ENCODE results near the gene HSF4.

The HSF4 gene

GRCh38 chr16:67201411-67202345 lies 37.1 kb downstream of the HSF4 start:
- DNase-seq (ENCODE audit: low read depth), result no peak

DNA sequence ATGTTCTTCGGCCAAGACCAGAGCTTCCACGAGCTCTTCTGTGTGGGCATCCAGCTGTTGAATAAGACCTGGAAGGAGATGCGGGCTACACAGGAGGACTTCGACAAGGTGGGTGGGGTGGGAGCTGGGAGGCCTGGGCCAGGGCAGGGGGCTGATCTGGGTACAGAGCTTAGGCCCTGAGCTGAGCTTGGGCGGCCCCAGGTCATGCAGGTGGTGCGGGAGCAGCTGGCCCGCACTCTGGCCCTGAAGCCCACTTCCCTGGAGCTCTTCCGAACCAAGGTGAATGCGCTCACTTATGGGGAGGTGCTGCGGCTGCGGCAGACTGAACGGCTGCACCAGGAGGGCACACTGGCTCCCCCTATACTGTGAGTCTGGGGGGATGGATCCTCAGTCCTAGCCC lies 37.9 kb downstream of the HSF4 start:
- no peak for DNase-seq (ENCODE audit: low read depth)

DNA sequence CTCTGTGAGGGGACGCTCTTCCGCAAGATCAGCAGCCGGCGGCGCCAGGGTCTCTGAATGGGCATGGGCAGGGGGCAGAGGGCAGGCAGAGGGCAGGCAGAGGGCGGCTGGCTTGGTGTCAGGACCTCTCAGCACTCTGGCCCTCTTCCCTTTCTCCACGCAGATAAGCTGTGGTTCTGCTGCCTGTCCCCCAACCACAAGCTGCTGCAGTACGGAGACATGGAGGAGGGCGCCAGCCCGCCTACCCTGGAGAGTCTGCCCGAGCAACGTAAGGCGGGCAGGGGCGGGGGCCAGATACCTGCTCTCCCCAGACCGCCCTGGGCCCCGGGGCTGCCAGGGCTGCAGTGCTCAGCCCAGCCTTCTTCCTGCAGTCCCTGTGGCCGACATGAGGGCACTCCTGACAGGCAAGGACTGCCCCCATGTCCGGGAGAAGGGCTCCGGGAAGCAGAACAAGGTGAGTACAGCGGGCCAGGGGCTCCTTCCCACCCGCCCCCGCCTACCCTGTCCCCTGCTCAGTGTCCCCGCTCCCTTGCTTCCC lies 38.5 kb downstream of the HSF4 start:
- DNase-seq (ENCODE audit: low read depth), result no peak

DNA sequence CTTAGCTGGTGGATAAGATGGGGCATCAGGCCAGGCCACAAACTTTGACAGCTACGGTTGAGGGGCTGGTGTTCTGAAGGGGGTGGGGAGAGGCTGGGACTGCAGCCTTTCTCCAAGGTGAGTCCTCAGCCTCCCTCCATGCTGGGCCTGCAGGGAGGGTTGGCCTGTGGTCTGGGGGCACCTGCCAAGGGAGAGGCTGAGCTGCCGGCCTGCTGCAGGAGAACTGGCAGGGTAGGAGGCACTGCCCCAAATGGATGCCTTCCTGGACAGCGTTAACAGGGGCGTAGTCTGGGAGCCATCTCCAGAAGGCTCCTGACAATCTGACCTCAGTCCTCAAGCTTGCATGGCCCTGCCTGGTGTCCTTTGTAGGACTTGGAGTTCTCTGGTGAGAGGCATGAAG lies 39.5 kb downstream of the HSF4 start:
- no peak for DNase-seq (ENCODE audit: low read depth)

DNA sequence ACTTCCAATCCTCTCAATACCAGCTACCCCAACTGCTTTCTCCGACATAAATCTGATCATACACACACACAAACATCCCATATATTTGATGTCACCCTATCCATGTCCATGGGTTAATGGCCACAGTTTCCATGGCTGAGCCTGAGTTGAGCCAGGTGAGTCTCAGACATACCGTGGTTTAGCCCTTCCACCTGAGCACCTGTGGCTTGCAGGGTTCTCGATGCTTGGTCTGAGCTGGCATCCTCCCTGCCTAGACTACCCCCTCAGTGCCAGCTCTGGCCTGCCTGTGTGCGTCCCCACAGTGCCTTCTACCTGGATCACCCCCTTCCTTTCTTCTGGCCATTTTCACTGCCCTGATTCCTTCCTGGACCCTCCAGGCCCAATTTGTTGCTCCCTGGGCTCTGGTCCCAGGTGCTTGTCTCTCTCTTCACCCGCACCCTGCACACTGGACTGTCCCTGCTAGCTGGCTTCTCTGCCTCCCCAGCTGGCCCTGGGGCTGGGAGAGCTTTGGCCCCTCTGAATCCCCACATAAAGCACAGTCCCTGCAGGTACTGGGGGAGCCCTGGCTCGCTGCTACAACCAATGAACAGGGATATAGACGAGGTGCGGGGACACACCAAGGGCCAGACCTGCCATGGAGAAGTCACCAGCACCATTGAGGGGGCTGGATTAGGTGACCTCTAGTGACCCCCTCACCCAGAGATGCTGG lies 41.7 kb downstream of the HSF4 start:
- DNase-seq (ENCODE audit: low read depth), result no peak

DNA sequence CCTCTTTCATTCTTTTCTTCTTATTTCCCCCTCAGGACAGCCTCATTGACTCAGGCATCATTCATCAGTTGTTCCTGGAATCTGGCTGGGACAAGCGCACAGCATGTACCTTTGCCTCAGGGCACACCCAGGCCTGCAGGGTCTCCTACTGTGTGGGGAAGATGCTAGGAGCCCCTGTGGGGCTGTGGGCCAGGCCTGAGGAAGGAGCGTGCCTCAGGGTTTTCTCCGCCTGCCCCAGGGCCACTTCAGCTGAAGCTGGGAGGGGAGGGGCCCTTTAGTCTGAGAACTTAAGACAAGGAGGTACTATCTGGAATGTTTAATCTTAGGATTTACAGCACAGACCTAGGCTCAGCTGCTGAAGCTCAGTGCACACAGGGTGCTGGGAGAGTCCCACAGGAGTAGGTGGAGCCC lies 42.3 kb downstream of the HSF4 start:
- no peak for DNase-seq (ENCODE audit: low read depth)

GRCh38 chr16:67207249-67208091 lies 42.9 kb downstream of the HSF4 start:
- DNase-seq (ENCODE audit: low read depth), result no peak

DNA sequence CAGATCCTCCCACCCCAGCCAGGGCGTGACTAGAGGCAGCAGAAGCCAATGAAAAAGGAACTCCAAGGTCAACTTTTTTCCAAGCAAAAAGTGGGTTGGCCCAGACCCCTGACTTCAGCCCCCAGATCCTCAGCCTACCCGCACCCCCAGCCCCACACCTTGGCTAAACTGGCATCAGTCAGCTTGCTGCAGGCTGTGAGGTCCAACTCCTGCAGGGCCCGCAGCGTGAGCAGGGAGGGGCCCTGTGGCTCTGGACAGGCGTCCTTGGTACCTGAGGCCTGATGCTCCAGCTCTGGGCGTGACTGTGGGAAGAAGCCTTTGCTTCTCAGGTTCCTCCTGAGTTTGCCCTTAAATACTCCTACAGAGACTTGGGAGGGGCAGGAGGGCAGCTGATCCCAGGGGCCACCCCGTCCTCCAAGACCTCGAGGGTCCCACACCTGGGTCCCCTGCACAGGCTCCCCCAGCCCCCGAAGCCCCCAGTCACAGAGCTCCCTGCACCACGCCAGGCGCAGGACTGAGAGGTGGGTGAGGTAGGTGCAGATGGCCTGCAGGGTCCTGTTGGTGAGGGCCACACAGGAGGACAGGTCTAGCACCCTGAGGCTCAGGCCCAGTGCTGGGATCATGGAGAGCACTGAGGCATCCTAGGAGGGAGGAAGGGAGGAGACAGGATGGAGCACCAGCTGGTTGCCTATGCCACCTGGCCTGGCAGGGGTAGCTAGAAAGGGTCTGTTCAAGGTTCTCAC lies 43.8 kb downstream of the HSF4 start:
- DNase-seq (ENCODE audit: low read depth), result no peak

DNA sequence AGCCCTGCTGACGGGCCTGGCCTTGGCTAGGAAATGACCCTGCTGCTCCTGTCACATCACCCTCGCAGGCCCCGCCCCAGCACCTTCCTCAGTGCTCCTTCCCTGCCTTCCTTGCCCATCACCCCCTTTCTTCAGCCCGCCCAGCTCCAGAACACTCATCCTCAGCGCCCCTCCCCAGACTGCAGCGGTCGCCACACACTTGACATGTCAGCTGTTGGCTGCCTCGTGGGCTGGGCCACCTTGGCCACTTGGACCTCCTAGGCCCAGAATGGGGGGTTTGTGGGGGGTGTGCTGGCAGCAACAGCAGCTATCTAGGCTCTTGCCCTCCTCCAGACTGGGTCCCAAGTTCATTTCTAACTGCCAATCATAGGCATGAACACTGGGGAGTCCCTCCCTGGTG lies 45.0 kb downstream of the HSF4 start:
- no peak for DNase-seq (ENCODE audit: low read depth)

- DNase-seq (ENCODE audit: low read depth), result no peak
Measured at GRCh38 chr16:67210069-67210937, 45.8 kb downstream of the HSF4 start.

GRCh38 chr16:67211674-67212073 lies 47.1 kb downstream of the HSF4 start:
- no peak for DNase-seq (ENCODE audit: low read depth)

- no peak for DNase-seq (ENCODE audit: low read depth)
Measured at GRCh38 chr16:67212766-67213165, 48.2 kb downstream of the HSF4 start.

DNA sequence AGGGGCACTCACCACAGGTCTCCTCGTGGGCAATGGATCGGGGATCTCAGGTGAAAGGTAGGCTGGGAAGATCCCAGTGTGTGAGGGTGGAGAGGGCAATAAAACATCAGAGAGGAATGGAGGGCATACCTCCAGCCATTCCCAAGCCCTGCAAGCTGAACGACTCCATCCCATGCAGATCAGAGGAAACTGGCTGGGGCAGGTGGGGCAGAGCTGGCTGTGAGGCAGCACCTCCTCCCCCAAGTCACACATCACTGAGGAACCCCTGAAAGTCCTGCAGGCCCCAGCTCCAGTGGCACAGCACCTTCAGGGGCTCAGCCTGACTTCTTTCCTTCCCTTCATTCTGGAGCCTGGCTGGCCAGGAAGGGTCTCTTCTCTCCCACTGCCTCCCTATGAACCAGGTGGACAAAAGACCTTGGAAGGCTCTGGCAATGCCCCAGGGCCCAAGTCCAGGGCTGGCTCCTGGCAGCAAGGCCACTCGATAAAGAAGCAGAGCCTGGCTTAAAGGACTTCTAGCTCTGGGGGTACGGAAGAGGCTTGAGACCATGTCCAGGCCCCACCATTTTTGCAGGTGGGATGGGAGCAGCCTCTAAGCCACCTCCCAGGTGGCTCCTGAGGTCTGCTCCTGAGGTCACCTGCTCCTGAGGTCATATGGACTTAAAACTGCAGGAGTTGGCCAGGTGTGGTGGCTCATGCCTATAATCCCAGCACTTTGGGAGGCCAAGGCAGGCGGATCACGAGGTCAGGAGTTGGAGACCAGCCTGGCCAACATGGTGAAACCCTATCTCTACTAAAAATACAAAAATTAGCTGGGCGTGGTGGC lies 48.9 kb downstream of the HSF4 start:
- no peak for DNase-seq (ENCODE audit: low read depth)

GRCh38 chr16:67215706-67216105 lies 51.2 kb downstream of the HSF4 start:
- no peak for DNase-seq (ENCODE audit: low read depth)

GRCh38 chr16:67216612-67217490 lies 52.3 kb downstream of the HSF4 start:
- DNase-seq (ENCODE audit: low read depth), result no peak

All from stimulated activated CD8-positive, alpha-beta memory T cell treated with anti-CD3 and anti-CD28 coated beads, Interleukin-4, amount 100 ng/mL, for 24 hours (primary cell).